Liver (tissue), 9 donors: Measurements from ENCODE around the gene ST3GAL3. TPM values are rescaled to one million over a fixed set of nuclear protein-coding genes. Genes with fewer than 3 reads are reported as not detected.

Source experiments
- DNase-seq: peaks from one replicate; pipeline ENCODE4 v3.0.0-alpha.2; 2017; ENCODE audit warnings: low spot score
- H3K27ac ChIP-seq, 2 donors: one replicate each; pipeline ENCODE4 v1.7.0; 2013; ENCODE audit warnings: inconsistent platforms in 2 of 2, low read length in 2 of 2, control low read depth in 1 of 2, low read depth in 1 of 2, mild to moderate bottlenecking in 1 of 2
- H3K27me3 ChIP-seq, 4 donors: one replicate each; pipeline versions ENCODE4 v1.6.1 to v1.7.0; 2013; ENCODE audit warnings: low read length in 3 of 4, inconsistent platforms in 1 of 4, mild to moderate bottlenecking in 1 of 4, moderate library complexity in 1 of 4; ENCODE audit not compliant: control insufficient read depth in 4 of 4, insufficient read depth in 4 of 4
- H3K36me3 ChIP-seq, 4 donors: one replicate each; pipeline versions ENCODE4 v1.6.1 to v1.7.0; 2013; ENCODE audit warnings: low read length in 3 of 4, mild to moderate bottlenecking in 3 of 4, low read depth in 1 of 4, moderate library complexity in 1 of 4; ENCODE audit not compliant: control insufficient read depth in 4 of 4, insufficient read depth in 3 of 4
- H3K4me1 ChIP-seq, 4 donors: one replicate each; pipeline versions ENCODE4 v1.6.1 to v1.7.0; 2013; ENCODE audit warnings: low read length in 3 of 4, mild to moderate bottlenecking in 3 of 4, moderate library complexity in 1 of 4; ENCODE audit not compliant: control insufficient read depth in 4 of 4, insufficient read depth in 4 of 4
- H3K4me3 ChIP-seq, 3 donors: one replicate each; pipeline versions ENCODE4 v1.6.1 to v1.7.0; 2013; ENCODE audit warnings: low read length in 3 of 3, control low read depth in 1 of 3, low read depth in 1 of 3, mild to moderate bottlenecking in 1 of 3
- H3K9ac ChIP-seq, 2 donors: one replicate each; pipeline ENCODE4 v1.7.0; 2013; ENCODE audit warnings: low read length in 2 of 2, mild to moderate bottlenecking in 2 of 2, moderate library complexity in 2 of 2, control low read depth in 1 of 2, low read depth in 1 of 2
- H3K9me3 ChIP-seq, 4 donors: one replicate each; pipeline versions ENCODE4 v1.6.1 to v1.7.0; 2013; ENCODE audit warnings: low read length in 3 of 4; ENCODE audit not compliant: control insufficient read depth in 4 of 4
- EGR1 ChIP-seq, 2 donors: IDR thresholded peaks; 2 replicates each; pipeline ENCODE4 v1.6.1; 2016 to 2018; ENCODE audit warnings: antibody characterized with exemption in 2 of 2, low read depth in 2 of 2
- FOXA1 ChIP-seq: IDR thresholded peaks from 2 replicates; pipeline ENCODE4 v1.6.1; 2016; ENCODE audit warnings: antibody characterized with exemption
- FOXA2 ChIP-seq: IDR thresholded peaks from 2 replicates; pipeline ENCODE4 v1.6.1; 2016; ENCODE audit warnings: antibody characterized with exemption
- HNF4A ChIP-seq, 2 donors: conservative IDR thresholded peaks; 2 replicates each; pipeline ENCODE4 v1.6.1; 2016; ENCODE audit warnings: antibody characterized with exemption in 2 of 2, mild to moderate bottlenecking in 2 of 2
- HNF4G ChIP-seq: IDR thresholded peaks from 2 replicates; pipeline ENCODE4 v1.6.1; 2016; ENCODE audit warnings: antibody characterized with exemption
- JUND ChIP-seq, 2 donors: IDR thresholded peaks; 2 replicates each; pipeline ENCODE4 v1.6.1; 2016; ENCODE audit warnings: antibody characterized with exemption in 2 of 2
- NR2F2 ChIP-seq: IDR thresholded peaks from 2 replicates; pipeline ENCODE4 v1.6.1; 2016; ENCODE audit warnings: antibody characterized with exemption
- RAD21 ChIP-seq, 2 donors: IDR thresholded peaks; 2 replicates each; pipeline ENCODE4 v1.6.1; 2016; ENCODE audit warnings: antibody characterized with exemption in 2 of 2, mild to moderate bottlenecking in 2 of 2
- RXRA ChIP-seq, 2 donors: IDR thresholded peaks; 2 replicates each; pipeline ENCODE4 v1.6.1; 2017 to 2018; ENCODE audit warnings: antibody characterized with exemption in 2 of 2, mild to moderate bottlenecking in 1 of 2
- SP1 ChIP-seq: IDR thresholded peaks from 2 replicates; pipeline ENCODE4 v1.6.1; 2018; ENCODE audit warnings: antibody characterized with exemption, mild to moderate bottlenecking
- TAF1 ChIP-seq: conservative IDR thresholded peaks from 2 replicates; pipeline ENCODE4 v1.6.1; 2016; ENCODE audit warnings: antibody characterized with exemption, mild to moderate bottlenecking
- YY1 ChIP-seq: IDR thresholded peaks from 2 replicates; pipeline ENCODE4 v1.6.1; 2016; ENCODE audit warnings: antibody characterized with exemption, mild to moderate bottlenecking
- WGBS: extraction: QIAGEN DNeasy Blood & Tissue Kit; methylation state at CpG from one replicate; pipeline ENCODE4 v1.1.7; 2013; 5-methylcytosine and 5-hydroxymethylcytosine counted together
- polyA plus RNA-seq, 2 donors: library from polyadenylated mRNA; stranded (reverse) in 1 of 2; unstranded in 1 of 2; fragments of 200-250 nt in 1 of 2; fragments of >200 nt in 1 of 2; fragmentation: Nextera tagmentation in 1 of 2; extraction: Ambion mirVana in 1 of 2; gene quantifications; one replicate each; pipeline versions ENCODE4 v1.2.1 to v1.2.3, GENCODE V29; 2013 to 2015
- total RNA-seq, 2 donors: library from RNA; depleted of rRNA; stranded (reverse); fragments of >200 nt; gene quantifications; one replicate each; pipeline ENCODE4 v1.2.3, GENCODE V29; 2014
- TF ChIP-seq, protein P1 (sequence below): IDR thresholded peaks from 2 replicates; pipeline ENCODE4 v1.6.1; 2016; ENCODE audit warnings: antibody characterized with exemption
- TF ChIP-seq, protein P2 (sequence below): IDR thresholded peaks from 2 replicates; pipeline ENCODE4 v1.6.1; 2016; ENCODE audit warnings: antibody characterized with exemption
- TF ChIP-seq, protein P3 (sequence below): fragments of 150-350 bp; IDR thresholded peaks from 2 replicates; pipeline ENCODE4 v1.5.1; 2017; ENCODE audit warnings: improper control_type of control experiment, low read depth, low read length; ENCODE audit not compliant: missing input control
- TF ChIP-seq, protein P4 (sequence below): IDR thresholded peaks from 2 replicates; pipeline ENCODE4 v1.6.1; 2016; ENCODE audit warnings: antibody characterized with exemption
- donor health status: healthy.
- donor health status: healthy.
- donor health status: healthy.
- donor health status: healthy.
- donor health status: healthy.

Gene ST3GAL3
- total and polyA plus RNA-seq, 4 donors: 4.9 to 11.4 (median 8.1) TPM

DNA sequence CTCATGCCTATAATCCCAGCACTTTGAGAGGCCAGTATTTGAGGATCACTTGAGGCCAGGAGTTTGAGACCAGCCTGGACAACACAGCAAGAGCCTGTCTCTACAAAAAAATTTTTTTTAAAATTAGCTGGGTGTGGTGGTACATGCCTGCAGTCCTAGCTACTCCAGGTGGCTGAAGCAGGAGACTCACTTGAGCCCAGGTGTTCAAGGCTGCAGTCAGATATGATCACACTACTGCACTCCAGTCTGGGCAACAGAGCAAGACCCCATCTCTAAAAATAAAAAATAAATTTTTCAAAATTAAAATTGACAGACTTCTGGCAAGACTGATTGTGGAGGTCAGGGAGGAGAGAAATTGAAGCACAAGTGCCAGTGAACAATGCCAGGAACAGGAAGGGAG is 60.8 kb downstream of the ST3GAL3 start (continued):
- TF ChIP-seq SP1 (no peak), HNF4A (conservative IDR thresholded peaks at IDR 0.05) (no peak), HNF4G (no peak), RXRA (IDR thresholded peaks at IDR 0.05) (no peak)
- TF ChIP-seq, protein P1, sequence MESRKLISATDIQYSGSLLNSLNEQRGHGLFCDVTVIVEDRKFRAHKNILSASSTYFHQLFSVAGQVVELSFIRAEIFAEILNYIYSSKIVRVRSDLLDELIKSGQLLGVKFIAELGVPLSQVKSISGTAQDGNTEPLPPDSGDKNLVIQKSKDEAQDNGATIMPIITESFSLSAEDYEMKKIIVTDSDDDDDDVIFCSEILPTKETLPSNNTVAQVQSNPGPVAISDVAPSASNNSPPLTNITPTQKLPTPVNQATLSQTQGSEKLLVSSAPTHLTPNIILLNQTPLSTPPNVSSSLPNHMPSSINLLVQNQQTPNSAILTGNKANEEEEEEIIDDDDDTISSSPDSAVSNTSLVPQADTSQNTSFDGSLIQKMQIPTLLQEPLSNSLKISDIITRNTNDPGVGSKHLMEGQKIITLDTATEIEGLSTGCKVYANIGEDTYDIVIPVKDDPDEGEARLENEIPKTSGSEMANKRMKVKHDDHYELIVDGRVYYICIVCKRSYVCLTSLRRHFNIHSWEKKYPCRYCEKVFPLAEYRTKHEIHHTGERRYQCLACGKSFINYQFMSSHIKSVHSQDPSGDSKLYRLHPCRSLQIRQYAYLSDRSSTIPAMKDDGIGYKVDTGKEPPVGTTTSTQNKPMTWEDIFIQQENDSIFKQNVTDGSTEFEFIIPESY: no peak
- TF ChIP-seq, protein P2, sequence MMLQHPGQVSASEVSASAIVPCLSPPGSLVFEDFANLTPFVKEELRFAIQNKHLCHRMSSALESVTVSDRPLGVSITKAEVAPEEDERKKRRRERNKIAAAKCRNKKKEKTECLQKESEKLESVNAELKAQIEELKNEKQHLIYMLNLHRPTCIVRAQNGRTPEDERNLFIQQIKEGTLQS: no peak

DNA sequence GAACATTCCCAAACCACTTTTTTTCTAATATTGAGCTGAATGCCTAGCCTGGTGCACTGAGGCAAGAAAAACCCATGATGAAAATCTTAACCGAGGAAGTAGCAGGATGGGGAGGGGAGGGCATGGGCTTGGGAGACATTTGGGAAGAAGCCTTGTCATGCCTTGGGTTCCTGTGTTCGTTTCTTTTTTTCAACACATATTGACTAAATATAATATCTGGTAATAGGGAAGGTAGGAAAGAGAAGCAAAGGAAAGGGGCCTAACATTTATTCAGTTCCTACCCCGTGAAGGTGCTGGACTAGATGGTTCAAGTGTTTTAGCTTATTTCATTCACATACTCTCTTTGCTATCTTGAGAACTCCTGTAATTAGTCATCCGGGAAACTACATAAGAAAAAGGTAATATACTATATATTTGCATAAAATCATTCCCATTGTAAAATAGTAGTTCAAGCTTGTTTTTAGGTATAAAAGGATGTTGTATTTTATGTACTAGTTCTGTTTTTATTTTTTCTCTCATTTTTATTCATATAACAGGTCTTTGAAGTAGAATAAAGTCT is 62.1 kb downstream of the ST3GAL3 start:
- Histone ChIP-seq H3K4me3 (no peak overlapping the region), H3K4me1 (no peaks in the 10 kb centered on the region), H3K36me3 (peaks cover 0 to 1% (median 0%) of the 10 kb centered on the region in 4 donors), H3K9ac (no peak overlapping the region), H3K9me3 (no peaks in the 10 kb centered on the region), H3K27ac (no peak overlapping the region), H3K27me3 (no peaks in the 10 kb centered on the region)
- DNase-seq: no peak
- 88% methylated on average over 4 of the region's 4 CpGs for WGBS
- TF ChIP-seq FOXA1: no peak
- no peak for TF ChIP-seq HNF4A (conservative IDR thresholded peaks at IDR 0.05)
- no peak for TF ChIP-seq HNF4G
- no peak for TF ChIP-seq TAF1
- no peak for TF ChIP-seq RAD21 (IDR thresholded peaks at IDR 0.05)
- TF ChIP-seq, protein P3, sequence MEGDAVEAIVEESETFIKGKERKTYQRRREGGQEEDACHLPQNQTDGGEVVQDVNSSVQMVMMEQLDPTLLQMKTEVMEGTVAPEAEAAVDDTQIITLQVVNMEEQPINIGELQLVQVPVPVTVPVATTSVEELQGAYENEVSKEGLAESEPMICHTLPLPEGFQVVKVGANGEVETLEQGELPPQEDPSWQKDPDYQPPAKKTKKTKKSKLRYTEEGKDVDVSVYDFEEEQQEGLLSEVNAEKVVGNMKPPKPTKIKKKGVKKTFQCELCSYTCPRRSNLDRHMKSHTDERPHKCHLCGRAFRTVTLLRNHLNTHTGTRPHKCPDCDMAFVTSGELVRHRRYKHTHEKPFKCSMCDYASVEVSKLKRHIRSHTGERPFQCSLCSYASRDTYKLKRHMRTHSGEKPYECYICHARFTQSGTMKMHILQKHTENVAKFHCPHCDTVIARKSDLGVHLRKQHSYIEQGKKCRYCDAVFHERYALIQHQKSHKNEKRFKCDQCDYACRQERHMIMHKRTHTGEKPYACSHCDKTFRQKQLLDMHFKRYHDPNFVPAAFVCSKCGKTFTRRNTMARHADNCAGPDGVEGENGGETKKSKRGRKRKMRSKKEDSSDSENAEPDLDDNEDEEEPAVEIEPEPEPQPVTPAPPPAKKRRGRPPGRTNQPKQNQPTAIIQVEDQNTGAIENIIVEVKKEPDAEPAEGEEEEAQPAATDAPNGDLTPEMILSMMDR: no peak
- no peak for TF ChIP-seq SP1
- TF ChIP-seq, protein P4, sequence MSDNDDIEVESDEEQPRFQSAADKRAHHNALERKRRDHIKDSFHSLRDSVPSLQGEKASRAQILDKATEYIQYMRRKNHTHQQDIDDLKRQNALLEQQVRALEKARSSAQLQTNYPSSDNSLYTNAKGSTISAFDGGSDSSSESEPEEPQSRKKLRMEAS: no peak
- no peak for TF ChIP-seq FOXA2
- TF ChIP-seq, protein P1: no peak

DNA sequence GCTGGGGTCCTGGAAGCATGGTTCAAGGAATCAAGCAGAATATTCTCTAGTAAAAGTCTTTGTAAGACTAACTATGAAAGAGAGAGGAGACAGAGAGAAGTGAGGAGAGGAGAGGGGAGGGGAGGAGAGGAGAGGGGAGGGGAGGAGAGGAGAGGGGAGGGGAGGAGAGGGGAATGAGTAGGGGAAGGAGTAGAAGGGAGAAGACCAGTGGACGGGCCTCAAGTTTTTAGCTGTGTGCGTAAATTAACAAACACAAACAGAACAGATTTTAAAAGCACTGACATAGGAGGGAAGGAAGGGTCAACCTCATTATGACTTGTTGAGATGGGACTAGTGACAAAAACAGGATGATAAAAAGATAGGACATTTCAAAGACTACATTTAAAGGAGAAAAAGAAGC is 62.8 kb downstream of the ST3GAL3 start:
- H3K27me3 ChIP-seq: no peaks in the 10 kb centered on the region
- WGBS: 93% methylated on average over 2 of the region's 2 CpGs
- H3K9me3 ChIP-seq: no peaks in the 10 kb centered on the region
- H3K36me3 ChIP-seq: no peaks in the 10 kb centered on the region
- TF ChIP-seq NR2F2: no peak
- TF ChIP-seq, protein P4: no peak
- TF ChIP-seq JUND (IDR thresholded peaks at IDR 0.05): no peak
- TF ChIP-seq FOXA1: no peak
- TF ChIP-seq RAD21 (IDR thresholded peaks at IDR 0.05): no peak
- no peak for TF ChIP-seq RXRA (IDR thresholded peaks at IDR 0.05)
- TF ChIP-seq, protein P2: no peak
- TF ChIP-seq HNF4G: no peak
- TF ChIP-seq SP1: no peak
- no peak for TF ChIP-seq TAF1
- TF ChIP-seq EGR1 (IDR thresholded peaks at IDR 0.05; ENCODE audit: low read depth in 2 of 2): no peak
- TF ChIP-seq YY1: no peak
- TF ChIP-seq, protein P3: no peak
- TF ChIP-seq, protein P1: no peak
- no peaks in the 10 kb centered on the region for H3K4me1 ChIP-seq
- H3K9ac ChIP-seq: no peak overlapping the region
- no peak overlapping the region for H3K27ac ChIP-seq
- DNase-seq: no peak
- no peak overlapping the region for H3K4me3 ChIP-seq
